ENCODE measurements around the gene CELF2.

CELF2 gene

GRCh38 chr10:11140963-11141362 lies 123.3 kb downstream of the CELF2 start:
- H3K4me3 ChIP-seq = no peak overlapping the region
- intact Hi-C loops (cut with DNase I; ENCODE audit: low total_unique reads) = no loop called here
- H3K9me3 ChIP-seq = no peaks in the 10 kb centered on the region
- TF ChIP-seq CTCF (IDR thresholded peaks at IDR 0.05) = no peak
- H3K36me3 ChIP-seq = no peaks in the 10 kb centered on the region
- no peaks in the 10 kb centered on the region for H3K27me3 ChIP-seq
- no peak for DNase-seq
- no peak overlapping the region for H3K27ac ChIP-seq
- peaks cover 0 to 16% (median under 1%) of the 10 kb centered on the region in 4 donors for H3K4me1 ChIP-seq

DNA sequence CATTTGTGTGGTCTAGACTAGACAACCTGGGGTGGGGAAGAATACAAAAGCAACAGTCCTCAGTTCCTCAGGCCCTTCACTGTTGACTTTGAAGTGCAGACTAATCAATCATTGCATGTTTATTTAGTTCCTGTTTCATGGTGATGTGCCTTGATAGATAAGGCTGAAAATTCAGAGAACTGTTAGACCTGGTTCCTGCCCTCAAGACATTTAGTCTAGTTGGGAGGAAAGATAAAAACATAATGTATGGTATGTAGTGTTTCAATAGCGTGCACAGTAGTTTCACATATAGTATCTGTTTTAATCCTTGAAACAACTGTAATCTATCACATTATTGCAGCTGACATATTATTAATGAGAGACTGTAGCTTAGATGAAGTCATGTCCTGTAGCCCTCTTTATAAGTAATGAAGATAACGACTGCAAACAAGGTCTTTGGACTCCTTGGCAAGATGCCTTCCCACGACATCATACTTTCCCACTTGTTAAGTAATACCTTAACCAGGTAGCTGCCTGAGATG lies 124.0 kb downstream of the CELF2 start:
- Histone ChIP-seq H3K27me3 (no peaks in the 10 kb centered on the region), H3K4me3 (no peak overlapping the region), H3K27ac (no peak overlapping the region), H3K4me1 (peaks cover 0 to 21% (median 3%) of the 10 kb centered on the region in 4 donors), H3K36me3 (no peaks in the 10 kb centered on the region), H3K9me3 (no peaks in the 10 kb centered on the region)
- intact Hi-C loops (cut with DNase I; ENCODE audit: low total_unique reads) = no loop called here
- no peak for TF ChIP-seq CTCF (IDR thresholded peaks at IDR 0.05)
- no peak for DNase-seq

DNA sequence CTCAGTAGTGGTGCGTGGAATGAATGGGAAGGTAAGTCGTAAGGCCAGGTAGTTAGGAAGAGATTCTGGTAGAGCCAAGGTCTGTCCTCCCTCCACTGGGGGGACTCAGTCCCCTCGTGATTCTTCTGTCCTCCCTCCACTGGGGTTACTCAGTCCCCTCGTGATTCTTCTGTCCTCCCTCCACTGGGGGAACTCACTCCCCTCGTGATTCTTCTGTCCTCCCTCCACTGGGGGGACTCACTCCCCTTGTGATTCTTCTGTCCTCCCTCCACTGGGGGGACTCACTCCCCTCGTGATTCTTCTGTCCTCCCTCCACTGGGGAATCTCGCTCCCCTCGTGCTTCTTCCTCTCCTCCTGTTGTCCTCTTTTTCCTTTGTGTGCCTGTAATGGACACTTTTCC lies 125.1 kb downstream of the CELF2 start:
- Histone ChIP-seq H3K4me3 (no peak overlapping the region), H3K9me3 (no peaks in the 10 kb centered on the region), H3K27ac (no peak overlapping the region), H3K4me1 (peaks cover 0 to 32% (median 3%) of the 10 kb centered on the region in 4 donors), H3K36me3 (no peaks in the 10 kb centered on the region), H3K27me3 (no peaks in the 10 kb centered on the region)
- TF ChIP-seq CTCF (IDR thresholded peaks at IDR 0.05) = no peak
- DNase-seq = no peak
- intact Hi-C loops (cut with DNase I; ENCODE audit: low total_unique reads) = no loop called here

- Histone ChIP-seq H3K4me3 (no peak overlapping the region), H3K36me3 (no peaks in the 10 kb centered on the region), H3K27ac (no peak overlapping the region), H3K27me3 (no peaks in the 10 kb centered on the region), H3K9me3 (no peaks in the 10 kb centered on the region), H3K4me1 (peaks cover 0 to 36% (median 3%) of the 10 kb centered on the region in 4 donors)
- DNase-seq = no peak
- intact Hi-C loops (cut with DNase I; ENCODE audit: low total_unique reads) = no loop called here
- no peak for TF ChIP-seq CTCF (IDR thresholded peaks at IDR 0.05)
These were observed 125.6 kb downstream of the CELF2 start for GRCh38 chr10:11143242-11143641.

- no peak overlapping the region for H3K27ac ChIP-seq
- peaks cover 0 to 52% (median 3%) of the 10 kb centered on the region in 4 donors for H3K4me1 ChIP-seq
- H3K27me3 ChIP-seq = no peaks in the 10 kb centered on the region
- H3K4me3 ChIP-seq = no peak overlapping the region
- H3K36me3 ChIP-seq = no peaks in the 10 kb centered on the region
- no peak for TF ChIP-seq CTCF (IDR thresholded peaks at IDR 0.05)
- intact Hi-C loops (cut with DNase I; ENCODE audit: low total_unique reads) = no loop called here
- no peak for DNase-seq
- H3K9me3 ChIP-seq = no peaks in the 10 kb centered on the region
These were observed 127.2 kb downstream of the CELF2 start for GRCh38 chr10:11144626-11145494.
